Measurements from ENCODE around the gene WNT6. TPM values are rescaled to one million over a fixed set of nuclear protein-coding genes. Genes with fewer than 3 reads are reported as not detected.

The WNT6 gene
- total RNA-seq, 2 experiments from 2014 or later: 0.25 to 0.34 TPM

- H3K36me3 Mint-ChIP-seq (ENCODE audit: low read depth): no peaks in the 10 kb centered on the region
- ATAC-seq (no peak), DNase-seq (no peak)
- ChIA-PET POLR2A (no interaction called here), CTCF (no interaction called here)
- no peaks in the 10 kb centered on the region for H3K9me3 Mint-ChIP-seq
- intact Hi-C loops (cut with micrococcal nuclease): no loop called here
- no peaks in the 10 kb centered on the region for H3K4me1 Mint-ChIP-seq (ENCODE audit: low read depth)
- H3K27me3 Mint-ChIP-seq: peaks cover 6% of the 10 kb centered on the region
- H3K27ac Mint-ChIP-seq: no peak overlapping the region
- no peak for TF ChIP-seq CTCF (IDR thresholded peaks at IDR 0.05)
- H3K4me3 Mint-ChIP-seq: no peak overlapping the region
Measured at GRCh38 chr2:218819093-218819492, 40.5 kb upstream of the WNT6 start.

GRCh38 chr2:218820746-218821369 lies 38.7 kb upstream of the WNT6 start:
- Mint-ChIP-seq H3K36me3 (ENCODE audit: low read depth) (no peaks in the 10 kb centered on the region), H3K4me3 (no peak overlapping the region), H3K9me3 (no peaks in the 10 kb centered on the region), H3K27me3 (peaks cover 6% of the 10 kb centered on the region), H3K4me1 (ENCODE audit: low read depth) (no peaks in the 10 kb centered on the region), H3K27ac (no peak overlapping the region)
- DNase-seq (no peak), ATAC-seq (no peak)
- TF ChIP-seq CTCF (IDR thresholded peaks at IDR 0.05): no peak
- intact Hi-C loops (cut with micrococcal nuclease): no loop called here
- POLR2A ChIA-PET: no interaction called here
- CTCF ChIA-PET: no interaction called here

GRCh38 chr2:218821605-218822211 lies 37.9 kb upstream of the WNT6 start:
- ChIA-PET CTCF (no interaction called here), POLR2A (no interaction called here)
- ATAC-seq (no peak), DNase-seq (no peak)
- H3K4me3 Mint-ChIP-seq: no peak overlapping the region
- peaks cover 6% of the 10 kb centered on the region for H3K27me3 Mint-ChIP-seq
- H3K9me3 Mint-ChIP-seq: no peaks in the 10 kb centered on the region
- no peak overlapping the region for H3K27ac Mint-ChIP-seq
- intact Hi-C loops (cut with micrococcal nuclease): no loop called here
- TF ChIP-seq CTCF (IDR thresholded peaks at IDR 0.05): no peak
- no peaks in the 10 kb centered on the region for H3K36me3 Mint-ChIP-seq (ENCODE audit: low read depth)
- no peaks in the 10 kb centered on the region for H3K4me1 Mint-ChIP-seq (ENCODE audit: low read depth)

- ChIA-PET CTCF (interaction anchor here (1.1 to 1.6 kb wide), 2 partner anchors 25 to 95 kb away, joined by 3 to 6 read pairs; no protein-coding TSS in a partner anchor), POLR2A (no interaction called here)
- no peak overlapping the region for H3K27ac Mint-ChIP-seq
- H3K36me3 Mint-ChIP-seq (ENCODE audit: low read depth): no peaks in the 10 kb centered on the region
- H3K4me3 Mint-ChIP-seq: no peak overlapping the region
- H3K27me3 Mint-ChIP-seq: peaks cover 3% of the 10 kb centered on the region
- TF ChIP-seq CTCF (IDR thresholded peaks at IDR 0.05): no peak
- DNase-seq: no peak
- ATAC-seq: no peak
- intact Hi-C loops (cut with micrococcal nuclease): no loop called here
- H3K4me1 Mint-ChIP-seq (ENCODE audit: low read depth): no peaks in the 10 kb centered on the region
- H3K9me3 Mint-ChIP-seq: no peaks in the 10 kb centered on the region
Measured at GRCh38 chr2:218822622-218823021, 37.0 kb upstream of the WNT6 start.

GRCh38 chr2:218823196-218823855 lies 36.3 kb upstream of the WNT6 start:
- Mint-ChIP-seq H3K27me3 (peaks cover 1% of the 10 kb centered on the region), H3K9me3 (no peaks in the 10 kb centered on the region), H3K4me3 (no peak overlapping the region), H3K36me3 (ENCODE audit: low read depth) (no peaks in the 10 kb centered on the region), H3K4me1 (ENCODE audit: low read depth) (no peaks in the 10 kb centered on the region), H3K27ac (no peak overlapping the region)
- ChIA-PET POLR2A (no interaction called here), CTCF (interaction anchor here (0.9 to 1.6 kb wide), 3 partner anchors 24 to 96 kb away, joined by 3 to 6 read pairs (median 3); no protein-coding TSS in a partner anchor)
- DNase-seq: no peak
- TF ChIP-seq CTCF (IDR thresholded peaks at IDR 0.05): no peak
- intact Hi-C loops (cut with micrococcal nuclease): no loop called here
- no peak for ATAC-seq

Data from activated CD8-positive, alpha-beta T cell treated with anti-CD3 and anti-CD28 coated beads for 36 hours (primary cell).